IPS-11a (cell line): ENCODE measurements around the gene SEC31B.
A peak's percentile ranks its signal among the peaks of the same experiment; 100 is the strongest.

Experiments
- H3K4me3 ChIP-seq: one replicate; pipeline ENCODE4 v1.5.1; 2013; ENCODE audit warnings: low read depth, low read length, control low read depth

SEC31B gene

GRCh38 chr10:100498059-100498458 is 21.6 kb downstream of the SEC31B start:
- no peak overlapping the region for H3K4me3 ChIP-seq

GRCh38 chr10:100496567-100496966 is 23.1 kb downstream of the SEC31B start:
- no peak overlapping the region for H3K4me3 ChIP-seq

GRCh38 chr10:100490531-100490930 is 29.1 kb downstream of the SEC31B start:
- no peak overlapping the region for H3K4me3 ChIP-seq

- H3K4me3 ChIP-seq = no peak overlapping the region
Observed at GRCh38 chr10:100489396-100489795, 30.3 kb downstream of the SEC31B start.

GRCh38 chr10:100487529-100487928 is 32.1 kb downstream of the SEC31B start:
- H3K4me3 ChIP-seq = no peak overlapping the region

GRCh38 chr10:100485801-100486495 is 33.7 kb downstream of the SEC31B start:
- no peak overlapping the region for H3K4me3 ChIP-seq

- no peak overlapping the region for H3K4me3 ChIP-seq
Observed at GRCh38 chr10:100485366-100485765, 34.3 kb downstream of the SEC31B start.

- H3K4me3 ChIP-seq = no peak overlapping the region
Observed at GRCh38 chr10:100483876-100484666, 35.6 kb downstream of the SEC31B start.

GRCh38 chr10:100482834-100483185 is 36.9 kb downstream of the SEC31B start:
- no peak overlapping the region for H3K4me3 ChIP-seq

- H3K4me3 ChIP-seq = peak overlapping the region; percentile 47
Observed at GRCh38 chr10:100482181-100482833, 37.4 kb downstream of the SEC31B start.

GRCh38 chr10:100481462-100482081 is 38.1 kb downstream of the SEC31B start:
- peak overlapping the region; percentile 47 for H3K4me3 ChIP-seq

GRCh38 chr10:100480002-100480401 is 39.7 kb downstream of the SEC31B start:
- H3K4me3 ChIP-seq = no peak overlapping the region

- no peak overlapping the region for H3K4me3 ChIP-seq
Observed at GRCh38 chr10:100479037-100479436, 40.6 kb downstream of the SEC31B start.

GRCh38 chr10:100477970-100478369 is 41.7 kb downstream of the SEC31B start:
- H3K4me3 ChIP-seq = no peak overlapping the region

GRCh38 chr10:100470367-100470766 is 49.3 kb downstream of the SEC31B start:
- H3K4me3 ChIP-seq = no peak overlapping the region

GRCh38 chr10:100469756-100470155 is 49.9 kb downstream of the SEC31B start:
- no peak overlapping the region for H3K4me3 ChIP-seq

GRCh38 chr10:100468978-100469377 is 50.7 kb downstream of the SEC31B start:
- H3K4me3 ChIP-seq = no peak overlapping the region

GRCh38 chr10:100468322-100468721 is 51.3 kb downstream of the SEC31B start:
- H3K4me3 ChIP-seq = no peak overlapping the region

- no peak within 1 kb of the TSS for H3K4me3 ChIP-seq
Observed at GRCh38 chr10:100462709-100463108, 57.0 kb downstream of the SEC31B start, which contains the start of gene WNT8B. TSS of gene WNT8B (plus strand) at chr10:100463009. CDS start at chr10:100463169, 160 bp downstream.

GRCh38 chr10:100448951-100449350 is 70.7 kb downstream of the SEC31B start:
- no peak overlapping the region for H3K4me3 ChIP-seq

- no peak overlapping the region for H3K4me3 ChIP-seq
Observed at GRCh38 chr10:100447663-100448062, 72.0 kb downstream of the SEC31B start.
